ENCODE measurements around the gene CDH13. TPM values are rescaled to one million over a fixed set of nuclear protein-coding genes. Genes with fewer than 3 reads are reported as not detected.

The CDH13 gene
- total RNA-seq, 4 donors from 2014 or later: 2.0 to 6.6 (median 4.1) TPM; not detected in 1

- H3K4me3 ChIP-seq: no peak overlapping the region
- TF ChIP-seq CTCF (IDR thresholded peaks at IDR 0.05) (no peak), POLR2A (IDR thresholded peaks at IDR 0.05) (no peak)
- no peaks in the 10 kb centered on the region for H3K4me1 ChIP-seq
- no peaks in the 10 kb centered on the region for H3K27me3 ChIP-seq
- no peaks in the 10 kb centered on the region for H3K36me3 ChIP-seq
- no peak for DNase-seq
- H3K27ac ChIP-seq: no peak overlapping the region
- H3K9me3 ChIP-seq: no peaks in the 10 kb centered on the region
These were observed 378.3 kb downstream of the CDH13 start for GRCh38 chr16:83004868-83005652.

GRCh38 chr16:83005653-83006160 lies 378.9 kb downstream of the CDH13 start:
- H3K4me3 ChIP-seq: no peak overlapping the region
- H3K4me1 ChIP-seq: no peaks in the 10 kb centered on the region
- no peaks in the 10 kb centered on the region for H3K36me3 ChIP-seq
- no peak for DNase-seq
- H3K9me3 ChIP-seq: no peaks in the 10 kb centered on the region
- TF ChIP-seq CTCF (IDR thresholded peaks at IDR 0.05): no peak
- TF ChIP-seq POLR2A (IDR thresholded peaks at IDR 0.05): no peak
- no peaks in the 10 kb centered on the region for H3K27me3 ChIP-seq
- no peak overlapping the region for H3K27ac ChIP-seq

GRCh38 chr16:83010776-83011720 lies 384.3 kb downstream of the CDH13 start:
- Histone ChIP-seq H3K9me3 (no peaks in the 10 kb centered on the region), H3K27me3 (no peaks in the 10 kb centered on the region), H3K36me3 (no peaks in the 10 kb centered on the region), H3K4me3 (no peak overlapping the region), H3K27ac (no peak overlapping the region), H3K4me1 (no peaks in the 10 kb centered on the region)
- no peak for DNase-seq
- no peak for TF ChIP-seq POLR2A (IDR thresholded peaks at IDR 0.05)
- TF ChIP-seq CTCF (IDR thresholded peaks at IDR 0.05): no peak

- DNase-seq: no peak
- H3K27ac ChIP-seq: no peak overlapping the region
- H3K36me3 ChIP-seq: no peaks in the 10 kb centered on the region
- no peaks in the 10 kb centered on the region for H3K4me1 ChIP-seq
- TF ChIP-seq CTCF (IDR thresholded peaks at IDR 0.05) (no peak), POLR2A (IDR thresholded peaks at IDR 0.05) (no peak)
- H3K27me3 ChIP-seq: no peaks in the 10 kb centered on the region
- H3K4me3 ChIP-seq: no peak overlapping the region
- no peaks in the 10 kb centered on the region for H3K9me3 ChIP-seq
These were observed 385.2 kb downstream of the CDH13 start for GRCh38 chr16:83011939-83012338.

- TF ChIP-seq POLR2A (IDR thresholded peaks at IDR 0.05) (no peak), CTCF (IDR thresholded peaks at IDR 0.05) (no peak)
- no peak overlapping the region for H3K27ac ChIP-seq
- H3K36me3 ChIP-seq: no peaks in the 10 kb centered on the region
- H3K4me3 ChIP-seq: no peak overlapping the region
- DNase-seq: no peak
- no peaks in the 10 kb centered on the region for H3K4me1 ChIP-seq
- no peaks in the 10 kb centered on the region for H3K9me3 ChIP-seq
- H3K27me3 ChIP-seq: no peaks in the 10 kb centered on the region
These were observed 386.3 kb downstream of the CDH13 start for GRCh38 chr16:83013071-83013470.

All from Peyer's patch (tissue), 4 donors.